Measurements from ENCODE around the gene TRIM26.

- TF ChIP-seq POLR2A (IDR thresholded peaks at IDR 0.05): no peak
- no peak for TF ChIP-seq CTCF (IDR thresholded peaks at IDR 0.05)
- TF ChIP-seq POLR2AphosphoS5 (IDR thresholded peaks at IDR 0.05): no peak
Measured at GRCh38 chr6:30188541-30188940, 24.7 kb downstream of the TRIM26 start.

All from upper lobe of left lung (tissue), 4 donors.